Endodermal cell (in vitro differentiated cells): ENCODE results near the gene STK17B. TPM values are rescaled to one million over a fixed set of nuclear protein-coding genes. Genes with fewer than 3 reads are reported as not detected.

Source experiments
- DNase-seq: peaks from one replicate; pipeline ENCODE4 v3.0.0-alpha.2; 2017
- H3K27ac ChIP-seq: 2 replicates; pipeline ENCODE4 v1.5.1; 2013; ENCODE audit warnings: mild to moderate bottlenecking, low read depth, low read length, moderate library complexity
- H3K27me3 ChIP-seq: 2 replicates; pipeline ENCODE4 v1.6.1; 2013; ENCODE audit warnings: mild to moderate bottlenecking, low read length, moderate library complexity; ENCODE audit not compliant: insufficient read depth, control insufficient read depth, poor library complexity, severe bottlenecking
- H3K36me3 ChIP-seq: 2 replicates; pipeline ENCODE4 v1.7.0; 2013; ENCODE audit warnings: mild to moderate bottlenecking, low read length, moderate library complexity; ENCODE audit not compliant: control insufficient read depth, insufficient read depth
- H3K4me1 ChIP-seq: one replicate; pipeline ENCODE4 v1.7.0; 2013; ENCODE audit warnings: low read length; ENCODE audit not compliant: control insufficient read depth, insufficient read depth
- H3K4me3 ChIP-seq: 2 replicates; pipeline ENCODE4 v1.5.1; 2013; ENCODE audit warnings: mild to moderate bottlenecking, low read length, moderate library complexity
- H3K9ac ChIP-seq: 2 replicates; pipeline ENCODE4 v1.6.1; 2013; ENCODE audit warnings: mild to moderate bottlenecking, low read length, moderate library complexity; ENCODE audit not compliant: poor library complexity, severe bottlenecking; ENCODE audit errors: extremely low read depth
- H3K9me3 ChIP-seq: 2 replicates; pipeline ENCODE4 v1.6.1; 2013; ENCODE audit warnings: mild to moderate bottlenecking, low read length, moderate library complexity; ENCODE audit not compliant: control insufficient read depth
- H3K27ac Mint-ChIP-seq: 2 replicates; pipeline ENCODE4 v1.8.0; 2020; ENCODE audit warnings: mixed read lengths
- H3K27me3 Mint-ChIP-seq: 2 replicates; pipeline ENCODE4 v1.8.0; 2021; ENCODE audit warnings: mild to moderate bottlenecking, mixed read lengths; ENCODE audit not compliant: insufficient read depth
- H3K36me3 Mint-ChIP-seq: 2 replicates; pipeline ENCODE4 v1.8.0; 2020; ENCODE audit warnings: low read depth, mixed read lengths
- H3K4me1 Mint-ChIP-seq: 2 replicates; pipeline ENCODE4 v1.8.0; 2020; ENCODE audit warnings: mixed read lengths
- H3K4me3 Mint-ChIP-seq: 2 replicates; pipeline ENCODE4 v1.8.0; 2020; ENCODE audit warnings: mild to moderate bottlenecking, moderate library complexity, mixed read lengths
- H3K9me3 Mint-ChIP-seq: 2 replicates; pipeline ENCODE4 v1.8.0; 2020; ENCODE audit warnings: mild to moderate bottlenecking, mixed read lengths
- WGBS, 2 experiments: methylation state at CpG; one replicate each; pipeline versions ENCODE4 v1.1.5 to v1.1.7; 2013; ENCODE audit warnings: missing lambda C conversion rate in 2 of 2, mixed read lengths in 1 of 2; ENCODE audit not compliant: insufficient coverage in 1 of 2, insufficient read length in 1 of 2; 5-methylcytosine and 5-hydroxymethylcytosine counted together
- total RNA-seq, 2 donors: library from RNA; stranded (reverse); fragmentation: NEBNext Ultra II Directional in 1 of 2; extraction: Animal tissue kit (Norgen Biotek cat#: 25700) in 1 of 2; gene quantifications; 2 replicates in 1 of 2; 3 replicates in 1 of 2; pipeline ENCODE4 v1.2.1, GENCODE V29; 2021
- TF ChIP-seq, protein P1 (sequence below): fragments of 200-600 bp; sonication (generic); conservative IDR thresholded peaks from 2 replicates; pipeline ENCODE4 v1.5.0; 2021; ENCODE audit warnings: antibody characterized with exemption, mild to moderate bottlenecking

Gene STK17B
- total RNA-seq, 2 donors from 2014 or later: 6.2 to 10.8 TPM

DNA sequence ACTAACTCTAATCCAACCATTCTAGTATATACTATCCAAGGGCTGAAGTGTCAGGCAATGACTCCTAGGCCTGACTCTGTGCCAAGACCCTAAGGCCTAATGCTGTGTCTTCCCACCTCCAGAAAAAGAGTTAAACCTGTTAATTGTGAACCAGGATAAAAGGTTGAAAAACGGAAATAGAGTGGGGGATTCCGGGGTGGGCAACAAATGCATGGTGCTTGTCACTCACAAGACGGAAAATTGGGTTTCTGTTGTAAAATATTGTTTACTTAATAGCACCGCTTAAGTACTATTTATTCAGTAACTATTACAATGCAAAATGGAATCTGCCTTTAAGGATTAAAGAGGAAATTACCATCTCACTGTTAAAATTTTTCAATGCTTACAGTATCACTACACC lies 3.2 kb downstream of the STK17B start:
- Histone ChIP-seq H3K4me1 (no peaks in the 10 kb centered on the region), H3K4me3 (no peak overlapping the region), H3K36me3 (no peaks in the 10 kb centered on the region), H3K27ac (no peak overlapping the region), H3K27me3 (peaks cover 24% of the 10 kb centered on the region), H3K9me3 (no peaks in the 10 kb centered on the region), H3K9ac (no peak overlapping the region)
- Mint-ChIP-seq H3K36me3 (no peaks in the 10 kb centered on the region), H3K9me3 (no peaks in the 10 kb centered on the region), H3K27me3 (peaks cover 20% of the 10 kb centered on the region), H3K27ac (no peak overlapping the region), H3K4me3 (no peak overlapping the region), H3K4me1 (peaks cover 16% of the 10 kb centered on the region)
- TF ChIP-seq, protein P1, sequence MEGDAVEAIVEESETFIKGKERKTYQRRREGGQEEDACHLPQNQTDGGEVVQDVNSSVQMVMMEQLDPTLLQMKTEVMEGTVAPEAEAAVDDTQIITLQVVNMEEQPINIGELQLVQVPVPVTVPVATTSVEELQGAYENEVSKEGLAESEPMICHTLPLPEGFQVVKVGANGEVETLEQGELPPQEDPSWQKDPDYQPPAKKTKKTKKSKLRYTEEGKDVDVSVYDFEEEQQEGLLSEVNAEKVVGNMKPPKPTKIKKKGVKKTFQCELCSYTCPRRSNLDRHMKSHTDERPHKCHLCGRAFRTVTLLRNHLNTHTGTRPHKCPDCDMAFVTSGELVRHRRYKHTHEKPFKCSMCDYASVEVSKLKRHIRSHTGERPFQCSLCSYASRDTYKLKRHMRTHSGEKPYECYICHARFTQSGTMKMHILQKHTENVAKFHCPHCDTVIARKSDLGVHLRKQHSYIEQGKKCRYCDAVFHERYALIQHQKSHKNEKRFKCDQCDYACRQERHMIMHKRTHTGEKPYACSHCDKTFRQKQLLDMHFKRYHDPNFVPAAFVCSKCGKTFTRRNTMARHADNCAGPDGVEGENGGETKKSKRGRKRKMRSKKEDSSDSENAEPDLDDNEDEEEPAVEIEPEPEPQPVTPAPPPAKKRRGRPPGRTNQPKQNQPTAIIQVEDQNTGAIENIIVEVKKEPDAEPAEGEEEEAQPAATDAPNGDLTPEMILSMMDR: no peak
- DNase-seq: no peak
- 79% methylated on average over 4 of the region's 4 CpGs; no CpG with 5 or more reads in 1 of the 2 experiments for WGBS, 2 experiments

DNA sequence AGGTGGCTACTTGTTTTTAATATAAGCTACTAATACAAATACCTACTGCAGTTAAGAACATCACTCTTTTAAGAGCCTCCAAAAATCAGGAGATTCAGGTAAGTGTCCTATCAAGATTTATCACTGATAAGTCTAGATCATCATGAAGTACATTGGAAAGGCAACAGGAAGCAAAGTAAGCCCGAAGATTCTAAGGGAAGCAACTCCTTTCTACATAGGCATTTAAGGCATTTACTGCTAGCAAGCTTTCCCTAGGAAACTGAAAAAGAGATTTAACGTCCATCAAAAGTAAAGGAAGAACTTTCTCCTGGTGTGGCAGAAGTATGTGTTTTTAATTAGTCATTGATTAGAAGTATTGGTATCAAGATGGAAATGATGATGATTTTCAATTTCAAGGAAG lies 3.7 kb downstream of the STK17B start:
- no peaks in the 10 kb centered on the region for H3K9me3 Mint-ChIP-seq
- 65 to 74% methylated on average over 2 of the region's 2 CpGs for WGBS, 2 experiments
- H3K9ac ChIP-seq: no peak overlapping the region
- TF ChIP-seq, protein P1: no peak
- H3K36me3 ChIP-seq: no peaks in the 10 kb centered on the region
- DNase-seq: no peak
- H3K9me3 ChIP-seq: no peaks in the 10 kb centered on the region
- peak overlapping the region; percentile 68 for H3K27ac Mint-ChIP-seq
- peaks cover 19% of the 10 kb centered on the region for H3K27me3 ChIP-seq
- H3K4me1 ChIP-seq: no peaks in the 10 kb centered on the region
- no peak overlapping the region for H3K4me3 Mint-ChIP-seq
- peaks cover 12% of the 10 kb centered on the region for H3K4me1 Mint-ChIP-seq
- no peak overlapping the region for H3K4me3 ChIP-seq
- peaks cover 15% of the 10 kb centered on the region for H3K27me3 Mint-ChIP-seq
- H3K36me3 Mint-ChIP-seq: peaks cover 4% of the 10 kb centered on the region
- H3K27ac ChIP-seq: no peak overlapping the region

DNA sequence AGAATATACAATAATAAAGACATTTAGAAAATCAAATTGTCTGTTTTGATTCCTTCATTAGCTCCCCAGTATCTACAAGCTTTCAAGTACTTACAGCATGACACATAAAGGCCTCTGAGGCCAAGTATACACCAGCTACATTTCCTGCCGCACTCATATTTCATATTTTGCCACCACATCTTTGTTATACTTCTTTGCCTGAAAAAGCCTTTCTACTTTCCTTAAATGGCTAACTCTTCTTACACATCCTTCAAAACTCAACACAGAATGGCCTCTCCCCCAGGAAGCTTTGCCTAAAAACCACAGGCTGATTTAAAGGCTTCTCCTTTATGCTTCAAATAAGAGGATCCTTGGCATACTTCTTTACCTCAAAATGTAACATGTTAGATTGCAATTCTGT lies 4.5 kb downstream of the STK17B start:
- Mint-ChIP-seq H3K4me3 (no peak overlapping the region), H3K9me3 (no peaks in the 10 kb centered on the region), H3K36me3 (peaks cover 10% of the 10 kb centered on the region), H3K27me3 (peaks cover 7% of the 10 kb centered on the region), H3K4me1 (peaks cover 12% of the 10 kb centered on the region), H3K27ac (no peak overlapping the region)
- Histone ChIP-seq H3K9me3 (no peaks in the 10 kb centered on the region), H3K4me1 (no peaks in the 10 kb centered on the region), H3K27ac (no peak overlapping the region), H3K36me3 (no peaks in the 10 kb centered on the region), H3K9ac (no peak overlapping the region), H3K27me3 (peaks cover 11% of the 10 kb centered on the region), H3K4me3 (no peak overlapping the region)
- TF ChIP-seq, protein P1: no peak
- 89 to 100% methylated on average over 1 of the region's 1 CpG for WGBS, 2 experiments
- DNase-seq: no peak
